NCI-H774 (cell line): ENCODE measurements around the gene ACE.
A peak's percentile ranks its signal among the peaks of the same experiment; 100 is the strongest.

Source experiments
- DNase-seq: peaks from one replicate; lab custom pipeline; 2025; lab: John Stamatoyannopoulos, UW

ACE gene

DNA sequence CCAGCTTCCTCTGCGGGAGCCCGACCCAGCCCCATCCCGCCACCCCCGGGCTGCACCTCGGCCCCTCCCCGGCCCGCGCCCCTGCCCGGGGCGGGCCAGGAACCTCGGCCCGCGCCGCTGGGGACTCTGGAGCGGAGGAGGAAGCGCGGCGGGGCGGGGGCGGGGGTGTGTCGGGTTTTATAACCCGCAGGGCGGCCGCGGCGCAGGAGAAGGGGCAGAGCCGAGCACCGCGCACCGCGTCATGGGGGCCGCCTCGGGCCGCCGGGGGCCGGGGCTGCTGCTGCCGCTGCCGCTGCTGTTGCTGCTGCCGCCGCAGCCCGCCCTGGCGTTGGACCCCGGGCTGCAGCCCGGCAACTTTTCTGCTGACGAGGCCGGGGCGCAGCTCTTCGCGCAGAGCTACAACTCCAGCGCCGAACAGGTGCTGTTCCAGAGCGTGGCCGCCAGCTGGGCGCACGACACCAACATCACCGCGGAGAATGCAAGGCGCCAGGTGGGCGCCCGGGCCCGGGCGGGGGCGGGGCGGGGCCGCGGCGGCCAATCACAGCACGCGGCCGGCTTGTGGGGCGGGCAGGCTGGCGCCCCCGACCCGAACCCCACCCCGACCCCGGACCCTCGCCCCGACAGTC is at the start of gene ACE:
ACE (plus strand) TSS at position 208 of the 626 bp plus-strand sequence; CDS start at position 242, 34 bp downstream.
- peak; percentile 80 for DNase-seq

DNA sequence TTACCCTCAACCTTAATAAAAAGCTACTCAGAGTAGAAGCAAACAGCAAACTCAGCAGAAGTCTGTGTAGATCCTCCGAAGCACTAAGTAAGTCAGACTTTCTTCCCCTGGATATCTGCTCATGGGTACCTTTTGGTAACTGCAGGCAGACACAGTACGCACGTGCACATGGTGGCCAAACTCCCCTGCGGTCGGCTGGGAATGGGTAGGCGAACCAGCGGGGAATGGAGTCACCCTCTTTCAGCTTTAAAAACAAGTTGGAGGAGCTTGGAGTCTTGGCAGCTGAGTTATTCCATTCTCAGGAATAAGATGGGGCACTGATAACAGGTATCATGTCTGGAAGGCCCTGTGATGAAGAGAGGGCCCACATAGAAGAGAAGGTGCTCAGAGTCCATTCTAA is 47.1 kb upstream of the ACE start:
- DNase-seq = no peak

GRCh38 chr17:63430223-63430622 is 46.6 kb upstream of the ACE start:
- DNase-seq = no peak

- no peak for DNase-seq
Measured at GRCh38 chr17:63431618-63431938, 45.3 kb upstream of the ACE start.

DNA sequence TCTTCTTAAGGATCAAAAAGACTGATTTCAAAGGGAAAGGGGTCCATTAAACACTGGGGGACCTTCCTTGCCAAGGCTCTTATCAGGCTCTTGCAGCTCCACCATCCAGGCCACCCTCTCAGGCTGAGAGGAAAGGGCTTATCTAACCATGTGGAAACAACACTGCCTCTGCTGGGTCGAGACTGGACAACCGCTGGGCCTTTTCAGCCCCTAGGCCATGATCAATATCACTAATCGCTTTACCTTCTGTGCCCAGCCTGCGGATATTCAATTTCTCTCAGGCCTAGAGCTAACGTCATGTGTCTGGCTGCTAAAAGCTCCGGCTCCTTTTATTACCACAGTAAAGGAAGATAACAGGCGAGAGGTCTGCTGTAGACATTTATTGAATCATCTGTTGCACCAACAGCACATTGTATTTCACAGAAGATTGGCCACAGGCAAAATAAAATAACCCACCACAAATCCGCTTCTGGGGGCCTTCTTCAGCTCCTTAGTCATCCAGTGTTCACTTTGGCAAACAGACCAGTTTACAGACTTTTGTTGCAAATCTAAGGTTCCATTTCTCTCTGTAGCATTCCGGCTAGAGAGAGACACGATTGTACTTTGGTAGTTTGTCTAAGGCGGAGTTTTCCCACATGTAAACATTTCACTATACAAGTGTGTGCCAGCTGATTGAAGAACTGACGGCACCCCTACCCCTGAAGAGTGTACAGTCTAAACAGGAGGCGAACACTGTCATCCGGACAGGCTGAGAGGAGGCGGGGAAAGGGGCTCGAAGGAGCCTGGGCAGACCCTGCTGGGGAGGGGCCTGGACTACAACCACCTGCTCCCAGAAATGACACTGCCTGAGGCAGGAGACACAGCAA is 44.7 kb upstream of the ACE start:
- no peak for DNase-seq

GRCh38 chr17:63433746-63434591 is 42.9 kb upstream of the ACE start:
- DNase-seq = no peak

DNA sequence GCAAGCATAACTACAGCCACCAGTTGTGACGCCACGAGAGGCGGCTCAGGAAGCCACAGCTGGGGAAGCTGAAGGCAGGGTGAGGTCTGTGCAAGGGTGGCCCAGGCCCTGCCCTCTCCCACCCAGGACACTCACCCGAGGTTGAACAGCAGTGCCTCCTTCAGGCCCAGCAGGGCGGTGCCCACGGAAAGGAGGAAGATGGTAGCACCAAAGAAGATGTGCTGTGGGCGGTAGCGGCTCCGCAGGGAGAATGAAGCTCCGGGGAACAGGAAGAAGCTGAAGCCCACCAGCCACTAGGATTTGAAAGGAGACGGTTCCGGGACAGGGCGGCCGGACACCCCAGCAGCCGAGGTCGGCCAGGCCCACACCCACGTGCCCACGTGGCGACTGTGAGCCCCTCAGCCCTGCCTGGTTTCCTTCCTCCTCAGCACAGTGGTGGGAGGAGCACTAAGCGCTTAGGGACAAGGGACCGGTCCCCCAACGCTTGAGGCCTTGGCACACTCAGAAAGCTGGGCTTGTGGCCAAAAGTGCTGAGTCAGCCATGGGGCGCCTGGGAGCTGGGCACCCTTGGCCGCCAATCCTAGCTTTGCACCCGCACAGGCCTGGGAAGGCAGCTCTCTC is 41.8 kb upstream of the ACE start:
- no peak for DNase-seq

- no peak for DNase-seq
Measured at GRCh38 chr17:63435681-63436522, 41.0 kb upstream of the ACE start.

GRCh38 chr17:63436523-63437110 is 40.2 kb upstream of the ACE start:
- DNase-seq = no peak

DNA sequence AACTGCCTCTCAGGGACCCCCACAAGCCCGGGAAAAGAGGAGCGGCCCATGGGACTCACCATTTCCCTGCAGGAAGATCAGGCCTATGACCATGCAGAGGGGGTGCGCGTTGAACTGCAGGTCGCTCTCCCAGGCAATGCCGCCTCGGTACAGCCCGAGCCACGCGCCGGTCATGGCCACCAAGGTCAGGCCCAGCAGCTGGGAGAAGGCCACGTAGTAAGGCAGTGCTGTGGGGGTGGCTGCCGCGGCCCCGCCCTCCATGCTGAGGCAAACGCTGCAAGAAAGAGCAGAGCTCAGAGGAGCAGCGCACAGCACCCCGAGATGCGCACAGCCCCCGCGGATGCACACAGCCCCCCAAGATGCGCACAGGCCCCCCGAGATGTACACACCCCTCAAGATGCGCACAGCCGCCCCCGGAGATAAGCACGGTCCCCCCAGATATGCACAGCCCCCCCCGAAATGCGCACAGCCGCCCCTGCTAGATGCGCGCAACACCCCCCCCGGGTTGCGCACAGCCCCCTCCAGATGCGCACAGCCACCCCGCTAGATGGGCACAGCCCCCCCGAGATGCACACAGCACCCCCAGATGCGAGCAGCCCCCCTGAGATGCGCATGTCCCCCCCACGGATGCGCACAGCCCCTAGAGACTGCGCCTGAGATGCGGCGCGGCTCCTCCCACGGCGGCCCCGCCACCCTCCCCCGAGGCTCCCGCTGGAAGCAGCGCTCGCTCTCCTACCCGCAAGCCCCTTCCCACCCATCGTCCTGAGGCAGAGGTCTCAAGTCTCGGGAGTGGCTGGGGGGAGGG is 39.4 kb upstream of the ACE start:
- no peak for DNase-seq

- DNase-seq = no peak
Measured at GRCh38 chr17:63438092-63439051, 38.5 kb upstream of the ACE start.

DNA sequence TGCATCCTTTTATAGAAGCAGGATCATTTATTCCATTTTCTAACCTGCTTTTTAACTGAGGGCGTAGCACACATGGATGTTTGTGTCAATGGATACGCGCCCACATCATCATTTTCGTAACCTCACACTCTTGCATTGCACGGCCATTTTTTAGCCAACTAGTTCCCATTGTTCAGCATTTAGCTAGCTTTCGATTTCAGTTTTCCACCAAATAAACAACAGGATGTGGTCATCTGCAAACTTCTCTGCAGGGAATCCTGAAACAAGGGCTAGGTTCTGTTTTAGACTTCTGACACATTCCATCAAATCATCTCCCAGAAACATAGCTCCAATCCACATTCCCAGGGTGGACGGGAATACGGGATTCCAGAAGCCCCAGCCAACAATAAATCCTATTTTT is 37.2 kb upstream of the ACE start:
- no peak for DNase-seq

GRCh38 chr17:63440127-63440769 is 36.6 kb upstream of the ACE start:
- DNase-seq = no peak

DNA sequence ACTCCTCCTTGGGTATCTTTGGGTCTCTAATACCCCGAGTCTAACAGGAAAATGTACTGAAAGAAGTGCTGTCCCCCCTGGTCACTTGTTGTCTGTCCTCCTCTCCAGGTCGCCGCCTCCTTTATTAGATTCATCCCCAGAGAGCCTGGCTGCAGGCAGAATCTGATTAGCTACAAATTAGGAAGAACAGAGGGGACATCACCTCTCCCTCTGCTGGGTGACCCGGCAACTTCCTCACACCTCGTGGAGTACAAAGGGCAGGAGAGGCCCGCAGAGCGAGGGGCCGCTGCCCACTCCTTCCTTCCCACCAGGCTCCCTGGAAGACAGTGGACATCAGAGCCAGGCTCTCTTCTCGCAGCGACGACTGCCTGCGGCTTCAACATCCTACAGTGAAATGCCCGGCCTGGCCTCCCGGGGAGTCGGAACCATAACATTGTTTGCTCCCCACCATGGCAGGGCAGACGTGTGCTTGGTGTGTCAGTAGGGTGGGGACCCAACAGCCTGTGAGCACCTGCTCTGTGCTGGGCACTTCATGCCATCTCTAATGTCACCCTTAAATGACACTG is 36.0 kb upstream of the ACE start:
- DNase-seq = no peak

DNA sequence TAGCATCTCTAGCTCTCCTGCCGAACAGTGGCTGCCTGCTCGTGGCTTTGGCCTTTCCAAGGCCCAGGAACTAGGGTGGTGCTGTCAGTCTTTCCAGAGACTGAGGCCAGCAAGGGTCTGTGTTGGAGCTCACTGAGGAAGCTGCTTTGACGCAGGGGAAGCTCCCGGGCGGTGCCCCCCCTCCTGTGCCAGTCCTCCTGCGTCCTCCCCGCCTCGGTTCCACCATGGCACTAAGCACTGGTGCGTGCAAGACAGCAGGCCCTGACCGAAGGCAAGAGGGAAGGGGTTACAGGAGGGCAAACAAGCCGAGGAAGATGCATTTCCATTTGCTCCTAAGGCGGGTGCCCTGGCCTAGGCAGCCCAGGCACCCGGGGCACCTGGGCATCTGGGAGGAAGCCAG is 35.2 kb upstream of the ACE start:
- DNase-seq = no peak

DNA sequence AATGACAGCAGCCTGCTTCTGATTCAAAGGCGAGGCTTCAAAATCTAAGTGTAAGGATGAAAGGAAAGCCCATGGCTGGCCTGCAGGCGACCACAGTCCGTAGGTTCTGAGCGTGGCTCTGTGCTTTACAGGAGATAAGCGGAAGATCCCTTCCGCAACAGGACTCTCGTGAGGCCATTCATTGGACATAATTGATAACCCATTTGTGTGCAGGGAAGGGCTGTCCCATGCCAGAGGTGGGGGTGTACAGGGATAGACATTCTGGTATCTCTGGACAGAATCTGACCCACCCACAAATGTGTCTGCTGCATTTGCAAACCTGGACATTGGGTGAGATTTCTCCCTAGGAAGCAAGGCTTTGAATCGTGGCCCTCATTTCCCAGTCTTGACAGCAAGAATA is 34.8 kb upstream of the ACE start:
- DNase-seq = no peak

GRCh38 chr17:63442549-63443035 is 34.3 kb upstream of the ACE start:
- DNase-seq = no peak

- no peak for DNase-seq
Measured at GRCh38 chr17:63443053-63443452, 33.8 kb upstream of the ACE start.
